Liver (tissue), 9 donors: Measurements from ENCODE around the gene FGD4. TPM values are rescaled to one million over a fixed set of nuclear protein-coding genes. Genes with fewer than 3 reads are reported as not detected.

Experiments used
- DNase-seq: peaks from one replicate; pipeline ENCODE4 v3.0.0-alpha.2; 2017; ENCODE audit warnings: low spot score
- H3K27ac ChIP-seq, 2 donors: one replicate each; pipeline ENCODE4 v1.7.0; 2013; ENCODE audit warnings: inconsistent platforms in 2 of 2, low read length in 2 of 2, control low read depth in 1 of 2, low read depth in 1 of 2, mild to moderate bottlenecking in 1 of 2
- H3K27me3 ChIP-seq, 4 donors: one replicate each; pipeline versions ENCODE4 v1.6.1 to v1.7.0; 2013; ENCODE audit warnings: low read length in 3 of 4, inconsistent platforms in 1 of 4, mild to moderate bottlenecking in 1 of 4, moderate library complexity in 1 of 4; ENCODE audit not compliant: control insufficient read depth in 4 of 4, insufficient read depth in 4 of 4
- H3K36me3 ChIP-seq, 4 donors: one replicate each; pipeline versions ENCODE4 v1.6.1 to v1.7.0; 2013; ENCODE audit warnings: low read length in 3 of 4, mild to moderate bottlenecking in 3 of 4, low read depth in 1 of 4, moderate library complexity in 1 of 4; ENCODE audit not compliant: control insufficient read depth in 4 of 4, insufficient read depth in 3 of 4
- H3K4me1 ChIP-seq, 4 donors: one replicate each; pipeline versions ENCODE4 v1.6.1 to v1.7.0; 2013; ENCODE audit warnings: low read length in 3 of 4, mild to moderate bottlenecking in 3 of 4, moderate library complexity in 1 of 4; ENCODE audit not compliant: control insufficient read depth in 4 of 4, insufficient read depth in 4 of 4
- H3K4me3 ChIP-seq, 3 donors: one replicate each; pipeline versions ENCODE4 v1.6.1 to v1.7.0; 2013; ENCODE audit warnings: low read length in 3 of 3, control low read depth in 1 of 3, low read depth in 1 of 3, mild to moderate bottlenecking in 1 of 3
- H3K9ac ChIP-seq, 2 donors: one replicate each; pipeline ENCODE4 v1.7.0; 2013; ENCODE audit warnings: low read length in 2 of 2, mild to moderate bottlenecking in 2 of 2, moderate library complexity in 2 of 2, control low read depth in 1 of 2, low read depth in 1 of 2
- H3K9me3 ChIP-seq, 4 donors: one replicate each; pipeline versions ENCODE4 v1.6.1 to v1.7.0; 2013; ENCODE audit warnings: low read length in 3 of 4; ENCODE audit not compliant: control insufficient read depth in 4 of 4
- ATF3 ChIP-seq: IDR thresholded peaks from 2 replicates; pipeline ENCODE4 v1.6.1; 2016; ENCODE audit warnings: antibody characterized with exemption
- CTCF ChIP-seq: fragments of 150-350 bp; IDR thresholded peaks from 2 replicates; pipeline ENCODE4 v1.5.1; 2017; ENCODE audit warnings: improper control_type of control experiment, low read depth, low read length; ENCODE audit not compliant: missing input control
- EGR1 ChIP-seq, 2 donors: IDR thresholded peaks; 2 replicates each; pipeline ENCODE4 v1.6.1; 2016 to 2018; ENCODE audit warnings: antibody characterized with exemption in 2 of 2, low read depth in 2 of 2
- FOXA1 ChIP-seq: IDR thresholded peaks from 2 replicates; pipeline ENCODE4 v1.6.1; 2016; ENCODE audit warnings: antibody characterized with exemption
- FOXA2 ChIP-seq: IDR thresholded peaks from 2 replicates; pipeline ENCODE4 v1.6.1; 2016; ENCODE audit warnings: antibody characterized with exemption
- GABPA ChIP-seq, 2 donors: IDR thresholded peaks in 1 of 2; conservative IDR thresholded peaks in 1 of 2; 2 replicates each; pipeline ENCODE4 v1.6.1; 2016; ENCODE audit warnings: antibody characterized with exemption in 2 of 2, mild to moderate bottlenecking in 1 of 2, moderate library complexity in 1 of 2
- HNF4A ChIP-seq, 2 donors: conservative IDR thresholded peaks; 2 replicates each; pipeline ENCODE4 v1.6.1; 2016; ENCODE audit warnings: antibody characterized with exemption in 2 of 2, mild to moderate bottlenecking in 2 of 2
- HNF4G ChIP-seq: IDR thresholded peaks from 2 replicates; pipeline ENCODE4 v1.6.1; 2016; ENCODE audit warnings: antibody characterized with exemption
- JUND ChIP-seq, 2 donors: IDR thresholded peaks; 2 replicates each; pipeline ENCODE4 v1.6.1; 2016; ENCODE audit warnings: antibody characterized with exemption in 2 of 2
- MAX ChIP-seq: IDR thresholded peaks from 2 replicates; pipeline ENCODE4 v1.6.1; 2016; ENCODE audit warnings: antibody characterized with exemption
- NR2F2 ChIP-seq: IDR thresholded peaks from 2 replicates; pipeline ENCODE4 v1.6.1; 2016; ENCODE audit warnings: antibody characterized with exemption
- RAD21 ChIP-seq, 2 donors: IDR thresholded peaks; 2 replicates each; pipeline ENCODE4 v1.6.1; 2016; ENCODE audit warnings: antibody characterized with exemption in 2 of 2, mild to moderate bottlenecking in 2 of 2
- REST ChIP-seq: IDR thresholded peaks from 2 replicates; pipeline ENCODE4 v1.6.1; 2016; ENCODE audit warnings: antibody characterized with exemption, mild to moderate bottlenecking
- RXRA ChIP-seq, 2 donors: IDR thresholded peaks; 2 replicates each; pipeline ENCODE4 v1.6.1; 2017 to 2018; ENCODE audit warnings: antibody characterized with exemption in 2 of 2, mild to moderate bottlenecking in 1 of 2
- SP1 ChIP-seq: IDR thresholded peaks from 2 replicates; pipeline ENCODE4 v1.6.1; 2018; ENCODE audit warnings: antibody characterized with exemption, mild to moderate bottlenecking
- TAF1 ChIP-seq: conservative IDR thresholded peaks from 2 replicates; pipeline ENCODE4 v1.6.1; 2016; ENCODE audit warnings: antibody characterized with exemption, mild to moderate bottlenecking
- YY1 ChIP-seq: IDR thresholded peaks from 2 replicates; pipeline ENCODE4 v1.6.1; 2016; ENCODE audit warnings: antibody characterized with exemption, mild to moderate bottlenecking
- WGBS: extraction: QIAGEN DNeasy Blood & Tissue Kit; methylation state at CpG from one replicate; pipeline ENCODE4 v1.1.7; 2013; 5-methylcytosine and 5-hydroxymethylcytosine counted together
- polyA plus RNA-seq, 2 donors: library from polyadenylated mRNA; stranded (reverse) in 1 of 2; unstranded in 1 of 2; fragments of 200-250 nt in 1 of 2; fragments of >200 nt in 1 of 2; fragmentation: Nextera tagmentation in 1 of 2; extraction: Ambion mirVana in 1 of 2; gene quantifications; one replicate each; pipeline versions ENCODE4 v1.2.1 to v1.2.3, GENCODE V29; 2013 to 2015
- total RNA-seq, 2 donors: library from RNA; depleted of rRNA; stranded (reverse); fragments of >200 nt; gene quantifications; one replicate each; pipeline ENCODE4 v1.2.3, GENCODE V29; 2014
- TF ChIP-seq, protein P1 (sequence below): IDR thresholded peaks from 2 replicates; pipeline ENCODE4 v1.6.1; 2016; ENCODE audit warnings: antibody characterized with exemption
- donor health status: healthy.
- donor health status: healthy.
- donor health status: healthy.
- donor health status: healthy.
- donor health status: healthy.

FGD4 gene
- total and polyA plus RNA-seq, 4 donors = 3.8 to 26.4 (median 9.0) TPM

GRCh38 chr12:32503730-32504129, 104.4 kb downstream of the FGD4 start:
- Histone ChIP-seq H3K9ac (no peak overlapping the region), H3K4me1 (peaks cover 4 to 45% (median 20%) of the 10 kb centered on the region in 4 donors)

GRCh38 chr12:32504591-32504990, 105.2 kb downstream of the FGD4 start:
- Histone ChIP-seq H3K9me3 (no peaks in the 10 kb centered on the region), H3K27me3 (no peaks in the 10 kb centered on the region), H3K4me1 (peaks cover 4 to 49% (median 23%) of the 10 kb centered on the region in 4 donors), H3K27ac (peak overlapping the region in 1 of 2 donors; percentile 2), H3K36me3 (no peaks in the 10 kb centered on the region), H3K4me3 (no peak overlapping the region), H3K9ac (no peak overlapping the region)
- TF ChIP-seq FOXA2 (no peak), RXRA (IDR thresholded peaks at IDR 0.05) (no peak), FOXA1 (no peak), EGR1 (IDR thresholded peaks at IDR 0.05; ENCODE audit: low read depth in 2 of 2) (no peak), JUND (IDR thresholded peaks at IDR 0.05) (no peak), GABPA (IDR thresholded peaks at IDR 0.05 in 1 of 2, conservative IDR thresholded peaks at IDR 0.05 in 1 of 2) (no peak), YY1 (no peak), HNF4G (no peak), TAF1 (no peak), NR2F2 (no peak), CTCF (no peak), MAX (no peak), ATF3 (no peak), REST (no peak), RAD21 (IDR thresholded peaks at IDR 0.05) (no peak), HNF4A (conservative IDR thresholded peaks at IDR 0.05) (no peak), SP1 (no peak)
- TF ChIP-seq, protein P1, sequence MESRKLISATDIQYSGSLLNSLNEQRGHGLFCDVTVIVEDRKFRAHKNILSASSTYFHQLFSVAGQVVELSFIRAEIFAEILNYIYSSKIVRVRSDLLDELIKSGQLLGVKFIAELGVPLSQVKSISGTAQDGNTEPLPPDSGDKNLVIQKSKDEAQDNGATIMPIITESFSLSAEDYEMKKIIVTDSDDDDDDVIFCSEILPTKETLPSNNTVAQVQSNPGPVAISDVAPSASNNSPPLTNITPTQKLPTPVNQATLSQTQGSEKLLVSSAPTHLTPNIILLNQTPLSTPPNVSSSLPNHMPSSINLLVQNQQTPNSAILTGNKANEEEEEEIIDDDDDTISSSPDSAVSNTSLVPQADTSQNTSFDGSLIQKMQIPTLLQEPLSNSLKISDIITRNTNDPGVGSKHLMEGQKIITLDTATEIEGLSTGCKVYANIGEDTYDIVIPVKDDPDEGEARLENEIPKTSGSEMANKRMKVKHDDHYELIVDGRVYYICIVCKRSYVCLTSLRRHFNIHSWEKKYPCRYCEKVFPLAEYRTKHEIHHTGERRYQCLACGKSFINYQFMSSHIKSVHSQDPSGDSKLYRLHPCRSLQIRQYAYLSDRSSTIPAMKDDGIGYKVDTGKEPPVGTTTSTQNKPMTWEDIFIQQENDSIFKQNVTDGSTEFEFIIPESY = no peak
- no peak for DNase-seq
- 94% methylated on average over 3 of the region's 3 CpGs for WGBS

More at GRCh38 chr12:32503730-32504129, 104.4 kb downstream of the FGD4 start:
- Histone ChIP-seq H3K9me3 (no peaks in the 10 kb centered on the region), H3K27ac (peak overlapping the region; percentile 46 to 99), H3K4me3 (no peak overlapping the region), H3K27me3 (no peaks in the 10 kb centered on the region), H3K36me3 (no peaks in the 10 kb centered on the region)
- no peak for DNase-seq
- WGBS = 92% methylated on average over 2 of the region's 2 CpGs
- no peak for TF ChIP-seq MAX
- TF ChIP-seq JUND (IDR thresholded peaks at IDR 0.05) = no peak
- no peak for TF ChIP-seq FOXA1
- TF ChIP-seq FOXA2 = no peak
- no peak for TF ChIP-seq YY1
- no peak for TF ChIP-seq CTCF
- TF ChIP-seq HNF4G = no peak
- TF ChIP-seq RXRA (IDR thresholded peaks at IDR 0.05) = no peak
- no peak for TF ChIP-seq RAD21 (IDR thresholded peaks at IDR 0.05)
